Measurements from ENCODE around the gene DELE1.

DNA sequence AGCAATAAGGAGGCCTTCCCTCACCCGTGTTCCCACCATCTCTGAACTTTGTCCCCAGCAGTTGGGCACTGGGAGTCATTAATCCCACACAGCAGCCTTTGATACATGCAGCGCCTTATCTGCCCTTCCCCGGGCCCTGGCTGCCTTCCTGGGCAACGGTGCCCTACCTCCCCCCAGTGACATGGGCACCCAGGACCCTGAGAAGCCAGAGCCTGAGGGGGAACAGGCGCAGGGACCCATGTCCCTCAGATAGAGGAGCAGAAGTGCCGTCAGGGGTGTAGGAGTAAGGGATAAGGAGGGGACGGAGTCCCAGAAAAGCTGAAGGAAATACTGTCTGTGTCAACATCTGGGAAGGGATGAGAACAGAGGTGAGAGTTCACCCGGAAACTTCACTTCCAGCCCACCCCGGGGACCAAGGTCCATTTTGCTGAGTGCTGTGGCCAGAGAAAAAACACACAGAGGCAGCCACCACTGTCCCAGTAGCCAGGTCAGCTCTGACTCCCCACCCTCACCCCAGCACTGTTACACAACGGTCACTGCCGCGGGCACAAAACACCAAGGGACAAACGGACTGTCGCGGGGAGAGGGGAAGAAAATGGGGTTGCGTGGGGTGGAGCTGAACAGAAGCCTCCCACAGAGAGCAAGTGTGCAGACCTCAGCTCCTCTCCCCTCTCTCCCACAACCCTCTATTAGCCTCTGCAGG, 49.3 kb upstream of the DELE1 start:
- TF ChIP-seq, protein P1, sequence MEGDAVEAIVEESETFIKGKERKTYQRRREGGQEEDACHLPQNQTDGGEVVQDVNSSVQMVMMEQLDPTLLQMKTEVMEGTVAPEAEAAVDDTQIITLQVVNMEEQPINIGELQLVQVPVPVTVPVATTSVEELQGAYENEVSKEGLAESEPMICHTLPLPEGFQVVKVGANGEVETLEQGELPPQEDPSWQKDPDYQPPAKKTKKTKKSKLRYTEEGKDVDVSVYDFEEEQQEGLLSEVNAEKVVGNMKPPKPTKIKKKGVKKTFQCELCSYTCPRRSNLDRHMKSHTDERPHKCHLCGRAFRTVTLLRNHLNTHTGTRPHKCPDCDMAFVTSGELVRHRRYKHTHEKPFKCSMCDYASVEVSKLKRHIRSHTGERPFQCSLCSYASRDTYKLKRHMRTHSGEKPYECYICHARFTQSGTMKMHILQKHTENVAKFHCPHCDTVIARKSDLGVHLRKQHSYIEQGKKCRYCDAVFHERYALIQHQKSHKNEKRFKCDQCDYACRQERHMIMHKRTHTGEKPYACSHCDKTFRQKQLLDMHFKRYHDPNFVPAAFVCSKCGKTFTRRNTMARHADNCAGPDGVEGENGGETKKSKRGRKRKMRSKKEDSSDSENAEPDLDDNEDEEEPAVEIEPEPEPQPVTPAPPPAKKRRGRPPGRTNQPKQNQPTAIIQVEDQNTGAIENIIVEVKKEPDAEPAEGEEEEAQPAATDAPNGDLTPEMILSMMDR (IDR thresholded peaks at IDR 0.05) = no peak
- TF ChIP-seq POLR2A (IDR thresholded peaks at IDR 0.05) = no peak
